GM12864 (cell line): Measurements from ENCODE around the gene MARK2.

Experiments used
- DNase-seq: peaks from one replicate; pipeline ENCODE4 v3.0.0-alpha.2; 2011; ENCODE audit warnings: low read depth
- H3K4me3 ChIP-seq: 2 replicates; pipeline ENCODE4 v1.5.1; 2011; ENCODE audit warnings: mild to moderate bottlenecking, low read depth, low read length, control low read depth
- TF ChIP-seq, protein P1 (sequence below): IDR thresholded peaks from 2 replicates; pipeline ENCODE4 v1.5.1; 2011; ENCODE audit warnings: low read depth, mild to moderate bottlenecking, moderate library complexity, low read length, control low read depth, inconsistent platforms; ENCODE audit errors: missing control alignments

The MARK2 gene

DNA sequence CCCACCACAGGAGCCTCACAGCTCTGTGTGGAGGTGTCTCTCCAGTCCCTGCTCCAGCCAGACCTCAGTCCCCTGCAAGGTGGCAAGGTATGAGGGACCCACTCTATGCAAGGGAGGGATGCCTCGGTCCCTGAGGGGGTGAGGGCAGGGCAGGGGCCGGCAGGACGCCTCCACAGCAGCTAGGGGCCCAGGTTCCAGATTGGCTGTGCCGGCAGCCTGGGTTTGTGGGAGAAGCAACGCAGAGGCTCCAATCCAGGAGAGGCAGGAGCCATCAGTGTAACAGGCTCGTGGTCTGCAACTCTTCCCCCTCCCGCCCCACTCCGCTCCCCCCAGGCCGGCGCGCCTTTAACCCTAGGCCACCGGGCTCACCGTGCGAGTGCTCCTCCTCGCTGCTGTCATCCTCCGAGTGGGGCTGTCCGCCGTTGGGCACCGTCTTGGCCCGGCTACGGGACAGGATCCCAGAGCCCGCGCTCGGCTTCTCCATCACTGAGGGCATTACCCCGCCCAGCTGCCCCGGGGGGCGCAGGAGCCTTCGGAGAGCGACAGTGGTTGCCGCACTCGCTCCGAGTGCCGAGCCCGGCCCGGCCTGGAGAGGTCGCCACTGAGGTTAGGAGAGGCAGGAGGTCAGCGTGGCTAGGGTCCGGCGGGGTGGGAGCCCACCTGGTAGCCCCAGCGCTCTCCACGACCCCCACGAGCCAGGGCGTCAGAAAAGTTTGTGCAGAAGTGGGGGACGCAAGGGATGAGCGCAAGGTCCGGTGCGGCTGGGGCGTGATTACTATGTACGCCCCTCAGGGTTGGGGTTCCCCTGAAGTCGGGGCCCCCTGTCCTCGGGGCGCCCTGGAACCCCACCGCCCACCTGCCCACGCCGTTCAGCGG, 77.3 kb downstream of the MARK2 start:
- DNase-seq = no peak
- TF ChIP-seq, protein P1, sequence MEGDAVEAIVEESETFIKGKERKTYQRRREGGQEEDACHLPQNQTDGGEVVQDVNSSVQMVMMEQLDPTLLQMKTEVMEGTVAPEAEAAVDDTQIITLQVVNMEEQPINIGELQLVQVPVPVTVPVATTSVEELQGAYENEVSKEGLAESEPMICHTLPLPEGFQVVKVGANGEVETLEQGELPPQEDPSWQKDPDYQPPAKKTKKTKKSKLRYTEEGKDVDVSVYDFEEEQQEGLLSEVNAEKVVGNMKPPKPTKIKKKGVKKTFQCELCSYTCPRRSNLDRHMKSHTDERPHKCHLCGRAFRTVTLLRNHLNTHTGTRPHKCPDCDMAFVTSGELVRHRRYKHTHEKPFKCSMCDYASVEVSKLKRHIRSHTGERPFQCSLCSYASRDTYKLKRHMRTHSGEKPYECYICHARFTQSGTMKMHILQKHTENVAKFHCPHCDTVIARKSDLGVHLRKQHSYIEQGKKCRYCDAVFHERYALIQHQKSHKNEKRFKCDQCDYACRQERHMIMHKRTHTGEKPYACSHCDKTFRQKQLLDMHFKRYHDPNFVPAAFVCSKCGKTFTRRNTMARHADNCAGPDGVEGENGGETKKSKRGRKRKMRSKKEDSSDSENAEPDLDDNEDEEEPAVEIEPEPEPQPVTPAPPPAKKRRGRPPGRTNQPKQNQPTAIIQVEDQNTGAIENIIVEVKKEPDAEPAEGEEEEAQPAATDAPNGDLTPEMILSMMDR = peak; percentile 48
- peak overlapping the region; percentile 56 for H3K4me3 ChIP-seq

DNA sequence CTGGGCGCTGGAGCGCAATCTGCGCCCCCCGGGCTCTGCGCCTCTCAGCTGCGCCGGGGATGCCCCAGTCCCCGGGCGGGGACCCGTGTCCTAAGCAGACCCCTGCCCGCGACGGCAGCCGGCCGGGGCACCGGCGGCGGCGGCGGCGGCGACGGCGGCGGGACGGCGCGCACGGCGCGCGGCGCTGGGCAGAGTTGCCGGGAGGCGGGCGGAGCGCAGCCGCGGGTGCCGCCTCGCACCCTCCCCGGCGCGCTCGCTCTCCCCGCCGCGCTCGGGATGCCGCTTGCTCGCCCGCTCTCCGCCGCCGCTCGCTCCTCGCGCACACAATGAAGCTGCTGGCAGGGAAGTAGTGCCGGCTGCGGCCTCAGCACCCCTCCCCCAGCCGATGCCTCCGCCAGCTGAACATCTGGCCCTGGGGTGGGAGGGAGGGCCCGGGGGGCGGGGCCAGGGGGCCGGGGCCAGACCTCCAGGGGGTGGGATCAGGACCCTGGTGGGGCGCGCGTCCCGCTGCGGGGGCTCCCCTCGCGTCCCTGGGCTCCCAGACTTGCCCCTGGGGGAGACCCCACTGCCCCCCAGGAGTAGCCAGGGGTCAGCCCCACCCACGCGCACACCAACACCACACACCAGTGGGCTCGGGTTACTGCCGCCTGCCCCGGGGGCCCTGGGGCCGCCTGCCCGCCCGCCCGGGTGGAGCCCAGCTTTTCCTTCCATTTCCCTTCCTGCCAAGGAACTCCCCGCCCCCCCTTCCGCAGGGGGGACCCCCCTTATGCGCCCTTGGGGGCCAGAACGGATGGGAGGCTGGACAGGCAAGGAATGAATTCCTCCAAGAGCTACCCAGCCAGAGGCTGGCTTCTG, 78.2 kb downstream of the MARK2 start, which contains the start of gene RCOR2:
RCOR2 (minus strand) TSS at position 328 of the 855 bp plus-strand sequence. CDS start 708 bp downstream, outside the sequence.
- TF ChIP-seq, protein P1 = no peak
- H3K4me3 ChIP-seq = peak within 1 kb of the TSS; percentile 56
- peak; percentile 18 for DNase-seq

DNA sequence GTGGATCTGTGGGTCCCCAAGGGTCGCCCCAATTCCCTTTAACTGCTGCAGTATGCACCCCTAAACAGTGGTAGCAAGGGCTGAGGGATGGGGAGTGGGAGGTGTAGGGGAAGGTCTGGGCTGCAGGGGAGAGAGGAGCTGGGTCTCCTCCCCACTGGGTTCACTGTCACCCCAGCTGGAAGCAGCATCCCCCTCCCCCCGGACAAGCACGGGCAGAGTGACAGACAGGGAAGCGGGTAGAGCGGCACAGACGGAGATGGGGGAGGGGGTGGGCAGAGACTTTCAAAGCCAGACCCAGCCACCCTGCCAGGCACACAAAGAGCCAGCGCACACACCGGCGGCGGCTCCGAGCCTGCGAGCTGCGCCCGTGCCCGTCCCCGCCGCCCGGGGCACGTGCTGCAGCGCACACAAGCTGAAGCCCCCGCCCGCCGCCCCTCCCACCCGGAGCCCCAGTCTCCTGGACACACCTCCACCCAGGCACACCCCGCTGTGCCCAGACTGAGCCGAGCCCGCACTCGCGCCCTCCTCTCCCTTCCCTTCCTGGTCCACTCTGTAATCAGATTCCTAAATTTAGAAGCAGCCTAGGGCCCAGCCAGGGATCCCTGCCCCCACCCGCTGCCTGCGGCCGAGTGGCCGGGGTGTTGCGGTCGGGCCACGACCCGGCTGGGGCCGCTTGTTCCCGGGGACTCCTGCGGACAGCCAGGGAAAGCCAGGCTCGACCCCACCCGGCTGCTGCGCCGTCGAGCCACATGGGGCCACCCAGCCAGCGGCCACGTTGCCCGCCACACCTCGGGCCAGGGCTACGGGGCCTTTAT, 79.0 kb downstream of the MARK2 start:
- H3K4me3 ChIP-seq = peak overlapping the region; percentile 56; the same call in 1 of the 2 replicates
- DNase-seq = no peak
- TF ChIP-seq, protein P1 = no peak

DNA sequence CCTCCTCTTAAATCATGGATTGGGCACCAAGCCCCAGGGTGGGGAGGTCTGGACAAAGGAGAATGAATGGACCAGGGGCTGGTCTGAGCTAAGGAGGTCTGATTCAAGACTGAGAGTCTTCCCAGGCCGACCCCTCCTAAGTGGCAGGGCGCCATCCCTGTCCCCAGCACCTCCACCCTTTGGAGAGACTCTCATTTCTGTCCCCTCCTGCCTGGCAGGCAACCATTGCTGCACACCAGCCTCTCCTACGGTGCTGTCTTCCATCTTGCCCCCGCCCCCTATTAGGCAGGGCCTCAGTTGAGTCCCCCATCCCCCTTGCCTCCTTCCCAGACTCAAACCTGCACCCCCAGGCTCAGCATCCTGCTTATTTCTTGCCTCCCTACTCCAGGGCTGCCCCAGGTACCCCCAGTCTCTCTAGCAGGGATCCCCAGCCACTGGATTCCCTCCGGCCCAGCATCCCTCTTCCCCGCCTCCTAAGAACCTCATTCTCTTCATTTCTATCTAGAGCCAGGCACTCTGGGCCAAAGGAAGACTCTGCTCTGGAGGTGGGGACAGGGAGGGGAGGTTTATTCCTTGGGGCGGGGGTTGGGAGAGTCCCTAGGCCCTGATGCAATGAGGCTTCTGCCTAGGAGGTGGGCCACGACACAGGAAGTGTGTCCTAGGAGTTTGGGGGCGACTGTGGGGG, 79.7 kb downstream of the MARK2 start:
- DNase-seq = no peak
- H3K4me3 ChIP-seq = no peak overlapping the region
- TF ChIP-seq, protein P1 = no peak

DNA sequence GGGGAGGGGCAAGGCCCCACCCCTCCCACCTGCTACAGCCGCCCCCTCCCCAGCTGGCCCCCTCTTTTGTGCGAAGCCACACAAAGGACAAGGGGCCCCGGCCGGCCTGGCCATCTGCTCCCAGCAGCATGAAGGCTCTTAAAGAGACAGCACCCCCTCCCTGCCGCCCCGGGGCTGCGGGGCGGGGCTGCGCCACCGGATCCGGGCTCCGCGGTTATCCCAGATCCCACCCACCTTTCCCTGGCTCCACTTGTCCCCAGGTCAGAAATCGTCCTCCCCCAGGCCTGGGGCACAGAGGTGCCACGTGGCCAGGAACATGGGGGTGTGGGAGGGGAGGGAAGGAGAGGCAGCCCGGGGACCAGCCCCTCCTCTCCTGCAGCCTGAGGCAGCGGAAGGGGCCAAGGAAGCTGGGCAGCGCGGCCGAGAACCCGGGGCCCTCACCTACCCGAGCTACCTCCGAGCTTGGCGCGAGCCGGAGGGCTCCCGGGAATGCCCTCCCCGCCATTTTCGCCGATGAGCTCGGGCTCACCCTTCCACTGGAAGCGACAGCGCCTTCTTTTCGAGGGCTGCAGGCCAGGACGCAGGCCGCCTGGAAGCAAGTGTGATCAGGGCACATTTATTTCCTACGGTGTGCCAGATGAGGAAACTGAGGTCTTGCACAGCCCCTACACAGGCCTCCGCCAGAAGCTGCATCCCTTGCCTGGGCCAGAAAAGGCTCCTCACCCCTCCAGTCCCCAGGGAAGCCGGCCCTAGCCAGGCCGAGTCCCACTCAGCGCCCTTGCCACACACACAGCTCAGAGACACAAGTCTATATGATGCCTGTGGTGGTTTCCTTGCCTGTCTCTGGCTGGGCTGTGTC, 80.6 kb downstream of the MARK2 start:
- H3K4me3 ChIP-seq = no peak overlapping the region
- DNase-seq = no peak
- TF ChIP-seq, protein P1 = no peak
